BLaER1 treated with 17β-estradiol and CSF1 and Interleukin-3, amounts not matched to agents 10 nM and 100 nM (cell line): Measurements from ENCODE around the gene DIPK1A.

Experiments used
- H3K27ac ChIP-seq, 11 experiments: shearing (Covaris generic); formaldehyde crosslinking; 2 replicates each; pipeline ENCODE4 v1.8.1; 2022
- H3K27me3 ChIP-seq, 11 experiments: shearing (Covaris generic); formaldehyde crosslinking; 2 replicates each; pipeline ENCODE4 v1.8.1; 2022
- H3K36me3 ChIP-seq, 11 experiments: shearing (Covaris generic); formaldehyde crosslinking; 2 replicates each; pipeline ENCODE4 v1.8.1; 2022
- H3K4me1 ChIP-seq, 10 experiments: shearing (Covaris generic); formaldehyde crosslinking; 2 replicates each; pipeline ENCODE4 v1.8.1; 2022
- H3K4me2 ChIP-seq, 11 experiments: shearing (Covaris generic); formaldehyde crosslinking; 2 replicates each; pipeline ENCODE4 v1.8.1; 2022
- H3K4me3 ChIP-seq, 10 experiments: shearing (Covaris generic); formaldehyde crosslinking; 2 replicates each; pipeline ENCODE4 v1.8.1; 2022
- H3K9ac ChIP-seq, 11 experiments: shearing (Covaris generic); formaldehyde crosslinking; 2 replicates each; pipeline ENCODE4 v1.8.1; 2022
- H3K9me3 ChIP-seq, 11 experiments: shearing (Covaris generic); formaldehyde crosslinking; replicated peaks in 1 of 11; 2 replicates each; pipeline ENCODE4 v1.8.1; 2022
- H4K20me1 ChIP-seq, 11 experiments: shearing (Covaris generic); formaldehyde crosslinking; 2 replicates each; pipeline ENCODE4 v1.8.1; 2022
- Cebpa-rat ChIP-seq, 11 experiments: shearing (Covaris generic); IDR thresholded peaks; 2 replicates each; pipeline ENCODE4 v1.8.1; 2022

DIPK1A gene

GRCh38 chr1:92862605-92863004, 98.7 kb downstream of the DIPK1A start:
- Histone ChIP-seq H3K4me3 (no peak overlapping the region), H3K9me3 (no peaks in the 10 kb centered on the region), H3K27ac (no peak overlapping the region), H3K36me3 (no peaks in the 10 kb centered on the region), H3K4me1 (peaks cover 0 to 9% (median 7%) of the 10 kb centered on the region in 10 experiments; a peak in 14 of 20 replicates), H4K20me1 (no peaks in the 10 kb centered on the region), H3K4me2 (no peak overlapping the region), H3K27me3 (no peaks in the 10 kb centered on the region), H3K9ac (no peak overlapping the region)
- TF ChIP-seq Cebpa-rat (IDR thresholded peaks at IDR 0.05), result no peak

GRCh38 chr1:92859400-92860039, 101.7 kb downstream of the DIPK1A start:
- no peaks in the 10 kb centered on the region for H4K20me1 ChIP-seq
- H3K27ac ChIP-seq, result no peak overlapping the region
- H3K9ac ChIP-seq, result peak overlapping the region in 10 of 11 experiments; percentile 13 to 66 (median 44); a peak in 10 of 22 replicates
- no peaks in the 10 kb centered on the region for H3K27me3 ChIP-seq
- peak overlapping the region; percentile 26 to 50 (median 44); a peak in 16 of 20 replicates for H3K4me3 ChIP-seq
- H3K9me3 ChIP-seq, result peaks cover 0 to 9% (median 4%) of the 10 kb centered on the region in 11 experiments; a peak in 7 of 22 replicates
- TF ChIP-seq Cebpa-rat (IDR thresholded peaks at IDR 0.05), result no peak
- H3K4me1 ChIP-seq, result peaks cover 0 to 10% (median 8%) of the 10 kb centered on the region in 10 experiments; a peak in 15 of 20 replicates
- H3K4me2 ChIP-seq, result peak overlapping the region; percentile 57 to 88 (median 71)
- H3K36me3 ChIP-seq, result no peaks in the 10 kb centered on the region

- peak overlapping the region in 10 of 11 experiments; percentile 13 to 66 (median 44); a peak in 10 of 22 replicates for H3K9ac ChIP-seq
- peak overlapping the region; percentile 57 to 88 (median 71) for H3K4me2 ChIP-seq
- no peaks in the 10 kb centered on the region for H3K27me3 ChIP-seq
- peak overlapping the region; percentile 26 to 50 (median 44); a peak in 16 of 20 replicates for H3K4me3 ChIP-seq
- H3K9me3 ChIP-seq, result peaks cover 0 to 11% (median 4%) of the 10 kb centered on the region in 11 experiments; a peak in 7 of 22 replicates
- H3K36me3 ChIP-seq, result no peaks in the 10 kb centered on the region
- no peaks in the 10 kb centered on the region for H4K20me1 ChIP-seq
- H3K4me1 ChIP-seq, result peaks cover 6 to 18% (median 15%) of the 10 kb centered on the region in 10 experiments; a peak in 18 of 20 replicates
- H3K27ac ChIP-seq, result no peak overlapping the region
- TF ChIP-seq Cebpa-rat (IDR thresholded peaks at IDR 0.05), result no peak
These were observed 102.5 kb downstream of the DIPK1A start for GRCh38 chr1:92858564-92859399.

DNA sequence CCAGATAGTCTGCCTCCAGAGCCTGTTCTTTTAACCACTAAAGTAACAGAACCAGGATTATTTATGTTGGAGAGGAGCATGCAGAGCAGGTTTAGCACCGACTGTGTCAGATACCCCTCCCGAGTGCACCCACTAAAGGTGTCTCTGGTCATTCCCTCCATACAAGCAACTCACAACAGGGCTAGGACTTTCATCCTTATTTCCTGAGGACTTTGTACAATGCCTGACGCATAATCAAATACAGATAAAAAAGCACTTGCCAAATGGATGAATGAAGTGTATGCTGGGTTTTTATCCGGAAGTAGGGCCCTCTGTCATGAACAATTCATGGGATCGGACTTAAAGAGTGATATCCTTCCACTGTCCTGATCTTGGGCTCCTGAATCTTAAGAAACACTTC, 103.4 kb downstream of the DIPK1A start:
- no peak overlapping the region for H3K9ac ChIP-seq
- no peak for TF ChIP-seq Cebpa-rat (IDR thresholded peaks at IDR 0.05)
- no peaks in the 10 kb centered on the region for H3K36me3 ChIP-seq
- no peaks in the 10 kb centered on the region for H4K20me1 ChIP-seq
- H3K4me1 ChIP-seq, result peaks cover 16 to 27% (median 25%) of the 10 kb centered on the region in 10 experiments
- no peak overlapping the region for H3K4me3 ChIP-seq
- no peak overlapping the region for H3K27ac ChIP-seq
- H3K4me2 ChIP-seq, result no peak overlapping the region
- H3K9me3 ChIP-seq, result peaks cover 0 to 11% (median 4%) of the 10 kb centered on the region in 11 experiments; a peak in 7 of 22 replicates
- H3K27me3 ChIP-seq, result no peaks in the 10 kb centered on the region

- H3K4me3 ChIP-seq, result no peak overlapping the region
- H3K4me2 ChIP-seq, result no peak overlapping the region
- peaks cover 0 to 11% (median 4%) of the 10 kb centered on the region in 11 experiments; a peak in 7 of 22 replicates for H3K9me3 ChIP-seq
- peaks cover 28 to 42% (median 38%) of the 10 kb centered on the region in 10 experiments for H3K4me1 ChIP-seq
- H3K36me3 ChIP-seq, result peaks cover 0 to 2% (median 0%) of the 10 kb centered on the region in 11 experiments; a peak in 3 of 22 replicates
- H3K9ac ChIP-seq, result no peak overlapping the region
- no peak for TF ChIP-seq Cebpa-rat (IDR thresholded peaks at IDR 0.05)
- H4K20me1 ChIP-seq, result no peaks in the 10 kb centered on the region
- H3K27ac ChIP-seq, result no peak overlapping the region
- H3K27me3 ChIP-seq, result no peaks in the 10 kb centered on the region
These were observed 106.0 kb downstream of the DIPK1A start for GRCh38 chr1:92855236-92855635.

DNA sequence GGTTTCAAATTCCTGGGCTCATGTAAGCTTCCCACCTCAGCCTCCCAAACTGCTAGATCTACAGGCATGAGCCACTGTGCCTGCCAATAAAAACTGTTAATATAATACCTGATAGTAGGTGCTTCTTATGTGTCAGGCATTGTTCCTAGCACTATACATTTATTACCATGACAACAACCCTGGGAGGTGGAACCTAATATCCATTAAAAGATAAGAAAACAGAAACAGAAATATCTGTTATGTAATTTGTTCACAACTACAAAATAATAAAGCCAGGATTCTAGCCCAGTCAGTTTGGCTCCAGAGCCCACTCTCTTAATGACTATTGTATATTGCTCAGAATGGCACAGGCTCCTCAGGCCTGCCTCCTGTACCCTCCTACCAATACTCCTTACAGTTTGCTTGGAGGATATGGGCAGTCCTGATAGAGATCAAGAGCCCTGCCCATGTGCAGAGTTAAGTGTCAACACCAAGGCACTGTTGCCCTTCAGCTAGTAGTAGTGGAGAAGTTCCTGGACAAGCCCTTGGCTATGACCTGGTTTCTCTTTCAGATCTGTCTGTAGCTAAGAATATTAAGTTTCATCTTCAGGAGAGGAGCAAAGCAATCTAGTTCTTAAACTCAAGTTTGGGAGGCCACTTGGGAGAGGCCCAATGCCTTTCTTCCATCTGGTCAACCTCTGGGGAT, 107.0 kb downstream of the DIPK1A start:
- Histone ChIP-seq H3K27ac (peak overlapping the region in 9 of 11 experiments; percentile 34 to 78 (median 70); a peak in 16 of 22 replicates), H3K36me3 (peaks cover 0 to 12% (median 0%) of the 10 kb centered on the region in 11 experiments; a peak in 5 of 22 replicates), H3K4me2 (peak overlapping the region in 10 of 11 experiments; percentile 13 to 85 (median 75); a peak in 14 of 22 replicates), H3K4me1 (peaks cover 26 to 38% (median 33%) of the 10 kb centered on the region in 10 experiments), H3K9me3 (peaks cover 0 to 11% (median 4%) of the 10 kb centered on the region in 11 experiments; a peak in 7 of 22 replicates), H3K9ac (peak overlapping the region in 1 of 11 experiments; percentile 12; a peak in 1 of 22 replicates), H3K27me3 (no peaks in the 10 kb centered on the region), H4K20me1 (no peaks in the 10 kb centered on the region), H3K4me3 (no peak overlapping the region)
- TF ChIP-seq Cebpa-rat (IDR thresholded peaks at IDR 0.05), result no peak

DNA sequence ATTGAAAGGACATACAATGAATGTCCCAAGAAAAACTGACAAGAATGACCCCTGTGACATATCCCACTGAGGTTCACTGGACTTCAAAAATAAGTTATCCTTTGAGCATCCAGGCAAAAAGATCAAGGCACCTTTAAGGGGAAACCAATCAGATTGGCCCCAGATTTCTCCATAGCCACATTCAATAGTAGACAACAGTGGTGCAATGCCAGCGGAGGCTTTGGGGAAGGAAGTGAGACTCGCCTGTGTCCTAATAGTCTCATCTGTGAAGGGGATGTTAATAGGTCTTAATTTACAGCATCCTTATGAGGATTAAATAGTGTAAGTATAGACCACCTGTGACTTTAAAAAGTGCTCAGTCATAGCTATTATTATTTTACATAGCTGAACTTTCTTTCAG, 108.0 kb downstream of the DIPK1A start:
- no peaks in the 10 kb centered on the region for H3K27me3 ChIP-seq
- H3K9ac ChIP-seq, result peak overlapping the region in 3 of 11 experiments; percentile 12 to 55 (median 53); a peak in 2 of 22 replicates

GRCh38 chr1:92851729-92852128, 109.5 kb downstream of the DIPK1A start:
- peaks cover 25 to 36% (median 31%) of the 10 kb centered on the region in 10 experiments for H3K4me1 ChIP-seq
- H3K9ac ChIP-seq, result peak overlapping the region in 1 of 11 experiments; percentile 30; a peak in 1 of 22 replicates
- H3K4me3 ChIP-seq, result no peak overlapping the region
- H3K9me3 ChIP-seq, result peaks cover 0 to 11% (median 4%) of the 10 kb centered on the region in 11 experiments; a peak in 7 of 22 replicates
- H4K20me1 ChIP-seq, result no peaks in the 10 kb centered on the region
- no peak for TF ChIP-seq Cebpa-rat (IDR thresholded peaks at IDR 0.05)
- peak overlapping the region in 9 of 11 experiments; percentile 58 to 78 (median 70); a peak in 11 of 22 replicates for H3K27ac ChIP-seq
- no peaks in the 10 kb centered on the region for H3K27me3 ChIP-seq
- H3K36me3 ChIP-seq, result peaks cover 0 to 12% (median 0%) of the 10 kb centered on the region in 11 experiments; a peak in 5 of 22 replicates
- H3K4me2 ChIP-seq, result peak overlapping the region in 10 of 11 experiments; percentile 62 to 85 (median 75); a peak in 19 of 22 replicates

More for the DNA sequence above, 108.0 kb downstream of the DIPK1A start:
- Histone ChIP-seq H3K27ac (peak overlapping the region in 9 of 11 experiments; percentile 58 to 78 (median 70); a peak in 17 of 22 replicates), H3K36me3 (peaks cover 0 to 12% (median 0%) of the 10 kb centered on the region in 11 experiments; a peak in 5 of 22 replicates), H4K20me1 (no peaks in the 10 kb centered on the region), H3K4me3 (no peak overlapping the region), H3K4me1 (peaks cover 25 to 36% (median 31%) of the 10 kb centered on the region in 10 experiments), H3K9me3 (peaks cover 0 to 11% (median 4%) of the 10 kb centered on the region in 11 experiments; a peak in 7 of 22 replicates), H3K4me2 (peak overlapping the region in 10 of 11 experiments; percentile 62 to 85 (median 75); a peak in 16 of 22 replicates)
- peak in 7 of 11 experiments; percentile 14 to 65 (median 39); a peak in 5 of 22 replicates for TF ChIP-seq Cebpa-rat (IDR thresholded peaks at IDR 0.05)
